Right renal pelvis (tissue), 4 donors: ENCODE data around the gene TOMM34. TPM values are rescaled to one million over a fixed set of nuclear protein-coding genes. Genes with fewer than 3 reads are reported as not detected.

Experiments
- DNase-seq, 4 donors: peaks; one replicate each; pipeline ENCODE4 v3.0.0-alpha.2; 2013; ENCODE audit warnings: low read depth in 4 of 4, low spot score in 3 of 4, missing footprints in 1 of 4
- polyA plus RNA-seq, 4 donors: library from polyadenylated mRNA; unstranded; fragments of 120-200 nt; gene quantifications; one replicate each; pipeline ENCODE4 v1.2.1, GENCODE V29; 2013; ENCODE audit not compliant: insufficient read length in 4 of 4

Gene TOMM34
- polyA plus RNA-seq, 4 donors, result 40.8 to 46.7 (median 42.8) TPM

DNA sequence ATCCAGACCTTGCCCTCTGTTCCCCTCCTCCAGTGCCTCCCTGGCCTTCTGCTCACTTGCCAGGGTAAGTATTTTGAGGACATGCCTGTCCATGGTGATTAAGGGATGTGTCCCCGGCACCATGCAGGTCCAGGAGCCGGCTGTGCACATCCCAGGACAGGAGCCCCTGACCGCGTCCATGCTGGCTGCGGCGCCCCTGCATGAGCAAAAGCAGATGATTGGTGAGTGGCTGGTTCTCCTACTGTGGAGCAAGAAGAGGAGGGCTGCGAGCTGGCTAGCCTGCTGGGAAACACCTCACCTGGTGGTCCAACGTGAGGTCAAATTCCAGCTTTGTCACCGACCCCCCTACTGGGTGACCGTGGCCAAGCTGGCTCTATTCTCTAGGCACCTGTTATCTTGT, 23.7 kb downstream of the TOMM34 start:
- no peak for DNase-seq

- DNase-seq, result no peak
Observed at GRCh38 chr20:44932916-44933315, 27.3 kb downstream of the TOMM34 start.

DNA sequence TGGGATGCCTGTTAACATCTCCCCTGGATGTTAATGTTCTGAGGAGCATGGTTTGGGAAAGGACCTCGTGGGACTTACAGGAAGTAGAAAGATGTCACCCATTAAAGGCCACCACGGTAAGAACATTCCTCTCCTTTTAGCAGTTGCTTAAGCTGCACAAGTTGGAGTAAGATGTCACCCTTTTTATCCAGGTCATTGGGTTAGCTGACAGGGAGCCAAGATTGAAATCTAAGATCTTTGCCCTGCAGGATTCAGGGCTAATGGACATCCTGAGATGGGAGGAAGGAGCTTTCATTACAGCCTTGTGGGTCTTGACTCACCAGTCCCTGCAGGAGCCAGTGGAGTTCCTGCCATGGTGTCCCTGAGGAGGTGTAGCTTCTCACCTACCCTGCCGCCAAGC, 28.3 kb downstream of the TOMM34 start:
- DNase-seq, result no peak

DNA sequence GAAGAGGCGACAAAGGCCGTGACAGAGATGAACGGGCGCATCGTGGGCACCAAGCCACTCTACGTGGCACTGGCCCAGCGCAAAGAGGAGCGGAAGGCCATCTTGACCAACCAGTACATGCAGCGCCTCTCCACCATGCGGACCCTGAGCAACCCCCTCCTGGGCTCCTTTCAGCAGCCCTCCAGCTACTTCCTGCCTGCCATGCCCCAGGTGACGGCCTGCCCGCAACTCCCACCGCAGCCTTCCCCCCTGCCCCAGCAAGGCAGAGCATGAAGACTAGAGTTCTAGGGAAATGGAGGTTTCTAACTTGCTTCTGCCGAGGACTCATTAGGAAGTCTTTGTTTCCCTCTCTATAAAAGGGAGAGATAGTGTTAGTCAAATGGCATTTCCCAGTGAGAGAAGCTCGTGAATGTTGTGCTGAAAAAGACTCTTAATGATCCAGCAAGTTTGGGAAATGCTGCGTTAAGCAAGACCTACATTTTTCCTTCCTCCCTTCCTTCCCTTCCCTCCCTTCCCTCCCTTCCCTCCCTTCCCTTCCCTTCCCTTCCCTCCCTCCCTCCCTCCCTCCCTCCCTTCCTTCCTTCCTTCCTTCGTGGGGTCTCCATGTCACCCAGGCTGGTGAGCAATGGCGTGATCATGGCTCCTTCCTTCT, 29.6 kb downstream of the TOMM34 start:
- DNase-seq, result no peak

DNA sequence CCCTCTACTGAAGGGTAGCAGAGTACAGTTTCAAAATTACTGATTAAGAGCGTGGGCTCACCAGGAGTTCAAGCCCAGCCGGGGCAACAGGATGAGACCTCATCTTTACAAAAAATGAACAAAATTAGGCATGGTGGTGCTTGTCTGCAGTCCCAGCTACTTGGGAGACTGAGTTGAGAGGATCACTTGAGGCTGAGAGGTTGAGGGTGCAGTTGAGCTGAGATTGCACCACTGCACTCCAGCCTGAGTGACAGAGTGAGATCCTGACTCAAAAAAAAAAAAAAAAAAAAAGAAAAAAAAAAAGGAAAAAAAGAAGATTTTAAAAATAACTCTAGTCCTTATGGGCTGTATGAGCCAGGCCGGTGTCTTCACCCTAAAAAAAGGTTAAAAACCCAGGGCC, 31.6 kb downstream of the TOMM34 start:
- no peak for DNase-seq

- no peak for DNase-seq
Observed at GRCh38 chr20:44924541-44924940, 35.7 kb downstream of the TOMM34 start.

GRCh38 chr20:44921447-44921846, 38.8 kb downstream of the TOMM34 start:
- DNase-seq, result no peak

GRCh38 chr20:44918761-44919160, 41.4 kb downstream of the TOMM34 start:
- DNase-seq, result no peak

DNA sequence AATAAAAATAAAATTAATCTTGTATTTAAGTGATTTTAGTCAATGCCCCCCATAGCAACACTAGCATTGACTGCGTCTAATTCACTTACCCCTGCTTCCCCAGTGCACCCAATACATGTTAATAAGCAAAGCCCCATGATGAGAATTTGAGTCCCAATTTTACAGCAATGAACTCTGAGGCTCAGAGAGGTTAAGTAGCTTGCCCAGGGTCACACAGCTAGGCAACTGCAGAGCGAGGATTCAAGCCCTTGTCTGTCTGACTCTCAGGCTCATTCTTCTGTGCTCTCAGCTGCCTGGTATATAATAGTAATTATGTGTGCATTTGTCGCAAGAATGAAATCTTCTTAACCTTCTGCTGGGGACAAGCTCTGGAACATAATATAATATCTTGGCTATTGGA, 41.9 kb downstream of the TOMM34 start:
- no peak for DNase-seq

DNA sequence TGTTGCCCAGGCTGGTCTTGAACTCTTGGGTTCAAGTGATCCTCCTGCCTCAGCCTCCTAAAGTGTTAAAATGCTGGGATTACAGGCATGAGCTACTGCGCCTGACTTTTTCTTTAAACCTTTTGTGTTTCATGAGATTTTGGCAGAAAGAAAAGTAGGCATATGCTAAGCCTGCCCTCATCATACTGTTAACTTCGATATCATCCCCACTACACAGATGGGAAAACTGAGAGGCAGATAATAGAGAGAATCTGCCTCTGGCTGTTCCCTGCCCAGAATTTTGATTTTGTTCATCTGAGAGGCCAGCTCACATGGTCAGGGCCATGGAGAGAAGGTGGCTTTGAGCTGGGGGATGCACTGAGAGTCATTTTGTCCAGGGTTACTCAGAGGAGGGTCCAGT, 42.8 kb downstream of the TOMM34 start:
- DNase-seq, result no peak

GRCh38 chr20:44916586-44916985, 43.6 kb downstream of the TOMM34 start:
- DNase-seq, result no peak

- no peak for DNase-seq
Observed at GRCh38 chr20:44914924-44915323, 45.3 kb downstream of the TOMM34 start.

GRCh38 chr20:44912189-44912588, 48.0 kb downstream of the TOMM34 start:
- no peak for DNase-seq

- DNase-seq, result peak in 1 of 4 donors; percentile 22
Observed at GRCh38 chr20:44911264-44911921, 48.8 kb downstream of the TOMM34 start.

GRCh38 chr20:44910690-44911262, 49.4 kb downstream of the TOMM34 start:
- no peak for DNase-seq

DNA sequence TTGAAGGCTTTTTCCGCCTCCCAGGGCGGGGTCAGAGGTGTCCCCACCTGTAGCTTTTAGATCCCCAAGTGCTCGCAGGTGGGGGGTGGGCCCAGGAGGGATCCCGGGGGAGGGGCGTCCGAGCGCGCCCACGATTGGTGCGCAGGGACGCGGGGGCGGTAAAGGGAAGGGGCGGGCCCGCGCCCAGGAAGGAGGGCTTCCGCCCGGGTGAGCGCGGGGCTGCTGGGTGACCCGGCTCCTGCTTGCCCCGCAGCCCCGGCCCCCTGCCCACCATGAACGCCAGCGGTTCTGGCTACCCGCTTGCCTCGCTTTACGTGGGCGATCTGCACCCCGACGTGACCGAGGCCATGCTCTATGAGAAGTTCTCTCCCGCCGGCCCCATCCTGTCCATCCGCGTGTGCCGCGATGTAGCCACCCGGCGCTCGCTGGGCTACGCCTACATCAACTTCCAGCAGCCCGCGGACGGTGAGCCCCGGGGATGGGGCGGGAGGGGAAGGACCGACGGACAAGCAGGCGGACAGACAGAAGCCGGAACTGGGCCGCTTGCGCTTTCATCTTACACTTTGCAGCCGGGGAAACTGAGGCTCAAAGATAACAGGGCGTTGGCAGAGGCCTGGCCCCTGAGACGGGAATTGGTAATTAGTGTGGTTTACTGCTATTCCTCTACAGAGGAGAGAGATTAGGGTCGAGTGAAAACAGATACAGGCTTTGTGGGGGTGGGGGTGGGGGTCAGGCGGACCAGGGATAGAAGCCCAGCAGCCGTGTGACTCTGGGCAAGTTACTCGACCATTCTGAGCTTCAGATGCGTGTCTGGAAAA, 50.1 kb downstream of the TOMM34 start, which contains the start of gene PABPC1L:
TSS of gene PABPC1L (plus strand) at position 189 of the 818 bp plus-strand sequence. CDS start at position 273, 84 bp downstream.
- peak in 1 of 4 donors; percentile 37 for DNase-seq

GRCh38 chr20:44908987-44909871, 51.0 kb downstream of the TOMM34 start:
- DNase-seq, result no peak

GRCh38 chr20:44904377-44904776, 55.8 kb downstream of the TOMM34 start:
- no peak for DNase-seq

GRCh38 chr20:44901974-44902373, 58.2 kb downstream of the TOMM34 start:
- no peak for DNase-seq

DNA sequence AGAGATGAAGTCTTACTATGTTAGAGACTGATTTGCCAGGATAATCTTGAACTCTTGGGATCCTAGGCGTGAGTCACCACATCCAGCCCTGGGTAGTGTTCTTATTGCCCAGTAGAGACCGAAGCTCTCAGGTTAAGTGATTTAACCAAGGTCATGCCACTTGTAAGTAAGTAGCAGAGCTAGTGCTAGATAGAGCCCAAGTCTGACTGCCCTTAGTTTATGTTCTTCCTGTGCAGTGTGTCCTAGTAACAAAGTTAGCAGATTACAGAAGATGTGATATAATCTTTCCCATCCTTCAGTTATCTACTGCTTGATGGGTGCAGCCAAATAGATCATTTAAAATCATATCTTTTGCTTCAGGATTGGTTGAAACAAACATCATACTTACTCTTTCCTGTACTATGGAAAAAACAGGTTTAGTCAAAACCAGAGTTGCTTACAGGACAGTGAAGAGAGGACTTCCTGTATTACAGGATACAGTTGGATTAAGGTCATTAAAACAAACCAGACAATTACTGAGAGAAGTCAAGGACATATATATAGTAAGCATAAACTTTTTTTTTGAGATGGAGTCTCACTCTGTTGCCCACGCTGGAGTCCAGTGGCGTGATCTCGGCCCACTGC, 59.9 kb downstream of the TOMM34 start:
- DNase-seq, result no peak
